ENCODE measurements around the gene SLC39A3. TPM values are rescaled to one million over a fixed set of nuclear protein-coding genes. Genes with fewer than 3 reads are reported as not detected.

SLC39A3 gene
- total RNA-seq, 1 donor from 2014 or later = 50.3 TPM

- Mint-ChIP-seq H3K4me3 (no peak overlapping the region), H3K36me3 (ENCODE audit: low read depth) (peaks cover 19% of the 10 kb centered on the region), H3K27ac (no peak overlapping the region), H3K9me3 (no peaks in the 10 kb centered on the region), H3K27me3 (ENCODE audit: insufficient read depth) (no peaks in the 10 kb centered on the region), H3K4me1 (ENCODE audit: low read depth) (no peaks in the 10 kb centered on the region)
- no peak for DNase-seq (ENCODE audit: low spot score)
- intact Hi-C loops (cut with micrococcal nuclease) = no loop called here
Measured at GRCh38 chr19:2763687-2764086, 23.9 kb upstream of the SLC39A3 start.

GRCh38 chr19:2762783-2763496 lies 23.1 kb upstream of the SLC39A3 start:
- Mint-ChIP-seq H3K4me3 (no peak overlapping the region), H3K4me1 (ENCODE audit: low read depth) (no peaks in the 10 kb centered on the region), H3K27me3 (ENCODE audit: insufficient read depth) (no peaks in the 10 kb centered on the region), H3K27ac (no peak overlapping the region), H3K9me3 (no peaks in the 10 kb centered on the region), H3K36me3 (ENCODE audit: low read depth) (peaks cover 22% of the 10 kb centered on the region)
- no peak for DNase-seq (ENCODE audit: low spot score)
- intact Hi-C loops (cut with micrococcal nuclease) = no loop called here

- DNase-seq (ENCODE audit: low spot score) = no peak
- peaks cover 24% of the 10 kb centered on the region for H3K36me3 Mint-ChIP-seq (ENCODE audit: low read depth)
- H3K4me1 Mint-ChIP-seq (ENCODE audit: low read depth) = no peaks in the 10 kb centered on the region
- H3K9me3 Mint-ChIP-seq = no peaks in the 10 kb centered on the region
- H3K27me3 Mint-ChIP-seq (ENCODE audit: insufficient read depth) = no peaks in the 10 kb centered on the region
- no peak overlapping the region for H3K27ac Mint-ChIP-seq
- no peak overlapping the region for H3K4me3 Mint-ChIP-seq
- intact Hi-C loops (cut with micrococcal nuclease) = no loop called here
Measured at GRCh38 chr19:2761876-2762782, 22.3 kb upstream of the SLC39A3 start.

- no peak overlapping the region for H3K4me3 Mint-ChIP-seq
- H3K4me1 Mint-ChIP-seq (ENCODE audit: low read depth) = no peaks in the 10 kb centered on the region
- intact Hi-C loops (cut with micrococcal nuclease) = no loop called here
- H3K27me3 Mint-ChIP-seq (ENCODE audit: insufficient read depth) = no peaks in the 10 kb centered on the region
- H3K27ac Mint-ChIP-seq = no peak overlapping the region
- H3K9me3 Mint-ChIP-seq = no peaks in the 10 kb centered on the region
- no peak for DNase-seq (ENCODE audit: low spot score)
- H3K36me3 Mint-ChIP-seq (ENCODE audit: low read depth) = peaks cover 25% of the 10 kb centered on the region
Measured at GRCh38 chr19:2761309-2761677, 21.5 kb upstream of the SLC39A3 start.

GRCh38 chr19:2759965-2760364 lies 20.1 kb upstream of the SLC39A3 start:
- Mint-ChIP-seq H3K4me1 (ENCODE audit: low read depth) (no peaks in the 10 kb centered on the region), H3K36me3 (ENCODE audit: low read depth) (peaks cover 26% of the 10 kb centered on the region)
- DNase-seq (ENCODE audit: low spot score) = no peak

GRCh38 chr19:2759362-2759761 lies 19.5 kb upstream of the SLC39A3 start:
- no peak for DNase-seq (ENCODE audit: low spot score)
- no peaks in the 10 kb centered on the region for H3K27me3 Mint-ChIP-seq (ENCODE audit: insufficient read depth)
- no peaks in the 10 kb centered on the region for H3K9me3 Mint-ChIP-seq
- intact Hi-C loops (cut with micrococcal nuclease) = no loop called here
- peaks cover 24% of the 10 kb centered on the region for H3K36me3 Mint-ChIP-seq (ENCODE audit: low read depth)
- no peak overlapping the region for H3K27ac Mint-ChIP-seq
- H3K4me3 Mint-ChIP-seq = no peak overlapping the region
- H3K4me1 Mint-ChIP-seq (ENCODE audit: low read depth) = no peaks in the 10 kb centered on the region

More at GRCh38 chr19:2759965-2760364, 20.1 kb upstream of the SLC39A3 start:
- no peak overlapping the region for H3K4me3 Mint-ChIP-seq
- no peaks in the 10 kb centered on the region for H3K9me3 Mint-ChIP-seq
- intact Hi-C loops (cut with micrococcal nuclease) = no loop called here
- H3K27ac Mint-ChIP-seq = no peak overlapping the region
- H3K27me3 Mint-ChIP-seq (ENCODE audit: insufficient read depth) = no peaks in the 10 kb centered on the region

GRCh38 chr19:2758601-2759313 lies 18.9 kb upstream of the SLC39A3 start:
- Mint-ChIP-seq H3K27ac (no peak overlapping the region), H3K4me3 (no peak overlapping the region), H3K4me1 (ENCODE audit: low read depth) (no peaks in the 10 kb centered on the region), H3K9me3 (no peaks in the 10 kb centered on the region), H3K36me3 (ENCODE audit: low read depth) (peaks cover 28% of the 10 kb centered on the region), H3K27me3 (ENCODE audit: insufficient read depth) (no peaks in the 10 kb centered on the region)
- intact Hi-C loops (cut with micrococcal nuclease) = no loop called here
- DNase-seq (ENCODE audit: low spot score) = no peak

- intact Hi-C loops (cut with micrococcal nuclease) = no loop called here
- Mint-ChIP-seq H3K27me3 (ENCODE audit: insufficient read depth) (no peaks in the 10 kb centered on the region), H3K4me1 (ENCODE audit: low read depth) (no peaks in the 10 kb centered on the region), H3K27ac (no peak overlapping the region), H3K9me3 (no peaks in the 10 kb centered on the region), H3K4me3 (no peak overlapping the region), H3K36me3 (ENCODE audit: low read depth) (peaks cover 23% of the 10 kb centered on the region)
- DNase-seq (ENCODE audit: low spot score) = no peak
Measured at GRCh38 chr19:2756921-2757881, 17.4 kb upstream of the SLC39A3 start.

GRCh38 chr19:2756477-2756876 lies 16.7 kb upstream of the SLC39A3 start:
- DNase-seq (ENCODE audit: low spot score) = no peak
- Mint-ChIP-seq H3K27ac (no peak overlapping the region), H3K27me3 (ENCODE audit: insufficient read depth) (no peaks in the 10 kb centered on the region), H3K9me3 (no peaks in the 10 kb centered on the region), H3K36me3 (ENCODE audit: low read depth) (peaks cover 23% of the 10 kb centered on the region), H3K4me1 (ENCODE audit: low read depth) (no peaks in the 10 kb centered on the region), H3K4me3 (no peak overlapping the region)
- intact Hi-C loops (cut with micrococcal nuclease) = no loop called here

GRCh38 chr19:2755811-2756210 lies 16.0 kb upstream of the SLC39A3 start:
- Mint-ChIP-seq H3K9me3 (no peaks in the 10 kb centered on the region), H3K4me3 (no peak overlapping the region), H3K27ac (no peak overlapping the region), H3K4me1 (ENCODE audit: low read depth) (no peaks in the 10 kb centered on the region), H3K36me3 (ENCODE audit: low read depth) (peaks cover 20% of the 10 kb centered on the region), H3K27me3 (ENCODE audit: insufficient read depth) (no peaks in the 10 kb centered on the region)
- no peak for DNase-seq (ENCODE audit: low spot score)
- intact Hi-C loops (cut with micrococcal nuclease) = no loop called here

GRCh38 chr19:2755448-2755705 lies 15.6 kb upstream of the SLC39A3 start:
- H3K4me3 Mint-ChIP-seq = no peak overlapping the region
- intact Hi-C loops (cut with micrococcal nuclease) = no loop called here
- no peak for DNase-seq (ENCODE audit: low spot score)
- peaks cover 20% of the 10 kb centered on the region for H3K36me3 Mint-ChIP-seq (ENCODE audit: low read depth)
- H3K9me3 Mint-ChIP-seq = no peaks in the 10 kb centered on the region
- no peak overlapping the region for H3K27ac Mint-ChIP-seq
- H3K4me1 Mint-ChIP-seq (ENCODE audit: low read depth) = no peaks in the 10 kb centered on the region
- no peaks in the 10 kb centered on the region for H3K27me3 Mint-ChIP-seq (ENCODE audit: insufficient read depth)

- H3K4me3 Mint-ChIP-seq = no peak overlapping the region
- DNase-seq (ENCODE audit: low spot score) = no peak
- no peak overlapping the region for H3K27ac Mint-ChIP-seq
- no peaks in the 10 kb centered on the region for H3K27me3 Mint-ChIP-seq (ENCODE audit: insufficient read depth)
- intact Hi-C loops (cut with micrococcal nuclease) = no loop called here
- H3K9me3 Mint-ChIP-seq = no peaks in the 10 kb centered on the region
- no peaks in the 10 kb centered on the region for H3K4me1 Mint-ChIP-seq (ENCODE audit: low read depth)
- H3K36me3 Mint-ChIP-seq (ENCODE audit: low read depth) = peaks cover 20% of the 10 kb centered on the region
Measured at GRCh38 chr19:2754659-2755447, 15.0 kb upstream of the SLC39A3 start.
